ENCODE results near the gene KCNJ11.

DNA sequence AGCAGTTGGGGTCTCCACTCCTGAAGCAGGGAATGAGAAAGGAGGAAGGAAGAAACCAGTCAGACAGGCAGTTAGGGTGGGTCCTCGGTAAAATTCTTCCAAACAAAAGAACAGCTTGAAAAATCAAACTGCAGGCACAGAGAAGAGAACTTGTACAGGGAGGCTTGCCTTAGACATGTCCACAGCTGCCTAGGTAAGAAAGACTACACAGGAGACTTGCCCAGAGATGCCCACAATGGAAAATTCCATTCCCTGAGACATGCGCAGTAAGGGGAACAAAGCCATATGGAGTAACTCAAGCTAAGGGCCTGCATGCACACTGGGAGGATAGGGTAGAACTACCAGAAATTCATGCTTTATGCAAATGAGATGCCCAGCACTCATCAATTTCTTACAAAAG lies 9.8 kb downstream of the KCNJ11 start:
- TF ChIP-seq, protein P1, sequence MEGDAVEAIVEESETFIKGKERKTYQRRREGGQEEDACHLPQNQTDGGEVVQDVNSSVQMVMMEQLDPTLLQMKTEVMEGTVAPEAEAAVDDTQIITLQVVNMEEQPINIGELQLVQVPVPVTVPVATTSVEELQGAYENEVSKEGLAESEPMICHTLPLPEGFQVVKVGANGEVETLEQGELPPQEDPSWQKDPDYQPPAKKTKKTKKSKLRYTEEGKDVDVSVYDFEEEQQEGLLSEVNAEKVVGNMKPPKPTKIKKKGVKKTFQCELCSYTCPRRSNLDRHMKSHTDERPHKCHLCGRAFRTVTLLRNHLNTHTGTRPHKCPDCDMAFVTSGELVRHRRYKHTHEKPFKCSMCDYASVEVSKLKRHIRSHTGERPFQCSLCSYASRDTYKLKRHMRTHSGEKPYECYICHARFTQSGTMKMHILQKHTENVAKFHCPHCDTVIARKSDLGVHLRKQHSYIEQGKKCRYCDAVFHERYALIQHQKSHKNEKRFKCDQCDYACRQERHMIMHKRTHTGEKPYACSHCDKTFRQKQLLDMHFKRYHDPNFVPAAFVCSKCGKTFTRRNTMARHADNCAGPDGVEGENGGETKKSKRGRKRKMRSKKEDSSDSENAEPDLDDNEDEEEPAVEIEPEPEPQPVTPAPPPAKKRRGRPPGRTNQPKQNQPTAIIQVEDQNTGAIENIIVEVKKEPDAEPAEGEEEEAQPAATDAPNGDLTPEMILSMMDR (IDR thresholded peaks at IDR 0.05), result no peak
- TF ChIP-seq ZFX (IDR thresholded peaks at IDR 0.05; ENCODE audit: borderline replicate concordance), result no peak
